ENCODE results near the gene FN3K.

The FN3K gene

GRCh38 chr17:82690786-82691489 lies 44.5 kb upstream of the FN3K start:
- ChIA-PET CTCF (no interaction called here), POLR2A (no interaction called here)
- TF ChIP-seq CTCF (IDR thresholded peaks at IDR 0.05; ENCODE audit: control extremely low read depth, extremely low read depth, low read depth, missing control alignments), result no peak
- no peak for DNase-seq (ENCODE audit: extremely low spot score)

GRCh38 chr17:82691714-82692113 lies 43.7 kb upstream of the FN3K start:
- no peak for TF ChIP-seq CTCF (IDR thresholded peaks at IDR 0.05; ENCODE audit: control extremely low read depth, extremely low read depth, low read depth, missing control alignments)
- CTCF ChIA-PET, result no interaction called here
- POLR2A ChIA-PET, result no interaction called here
- DNase-seq (ENCODE audit: extremely low spot score), result no peak

- no peak for DNase-seq (ENCODE audit: extremely low spot score)
- CTCF ChIA-PET, result no interaction called here
- POLR2A ChIA-PET, result no interaction called here
- TF ChIP-seq CTCF (IDR thresholded peaks at IDR 0.05; ENCODE audit: control extremely low read depth, extremely low read depth, low read depth, missing control alignments), result no peak
These were observed 43.1 kb upstream of the FN3K start for GRCh38 chr17:82692268-82692667.

- no peak for DNase-seq (ENCODE audit: extremely low spot score)
- CTCF ChIA-PET, result no interaction called here
- no peak for TF ChIP-seq CTCF (IDR thresholded peaks at IDR 0.05; ENCODE audit: control extremely low read depth, extremely low read depth, low read depth, missing control alignments)
These were observed 42.1 kb upstream of the FN3K start for GRCh38 chr17:82693168-82693867.

GRCh38 chr17:82694647-82695046 lies 40.8 kb upstream of the FN3K start:
- no peak for DNase-seq (ENCODE audit: extremely low spot score)
- POLR2A ChIA-PET, result no interaction called here
- TF ChIP-seq CTCF (IDR thresholded peaks at IDR 0.05; ENCODE audit: control extremely low read depth, extremely low read depth, low read depth, missing control alignments), result no peak
- CTCF ChIA-PET, result interaction anchor here (1.0 kb wide), 1 partner anchor 26 kb away, joined by 3 read pairs; no protein-coding TSS in a partner anchor

More at GRCh38 chr17:82693168-82693867, 42.1 kb upstream of the FN3K start:
- POLR2A ChIA-PET, result no interaction called here

GRCh38 chr17:82696259-82696658 lies 39.2 kb upstream of the FN3K start:
- DNase-seq (ENCODE audit: extremely low spot score), result no peak
- CTCF ChIA-PET, result no interaction called here
- no peak for TF ChIP-seq CTCF (IDR thresholded peaks at IDR 0.05; ENCODE audit: control extremely low read depth, extremely low read depth, low read depth, missing control alignments)
- POLR2A ChIA-PET, result no interaction called here
